Ramos (cell line): ENCODE results near the gene SGF29.
"Not testable (repeated sequence)": the region's sequence is repeated elsewhere in the genome, so short reads cannot be mapped to it uniquely, and the experiment has no call there.

Experiments
- in situ Hi-C: fragments of 300-500 bp; cut with MboI; formaldehyde crosslinking; loops from one replicate; pipeline ENCODE4 v1.14.3; 2022; ENCODE audit warnings: low sequenced_read_pairs; ENCODE audit not compliant: unreplicated experiment

SGF29 gene

DNA sequence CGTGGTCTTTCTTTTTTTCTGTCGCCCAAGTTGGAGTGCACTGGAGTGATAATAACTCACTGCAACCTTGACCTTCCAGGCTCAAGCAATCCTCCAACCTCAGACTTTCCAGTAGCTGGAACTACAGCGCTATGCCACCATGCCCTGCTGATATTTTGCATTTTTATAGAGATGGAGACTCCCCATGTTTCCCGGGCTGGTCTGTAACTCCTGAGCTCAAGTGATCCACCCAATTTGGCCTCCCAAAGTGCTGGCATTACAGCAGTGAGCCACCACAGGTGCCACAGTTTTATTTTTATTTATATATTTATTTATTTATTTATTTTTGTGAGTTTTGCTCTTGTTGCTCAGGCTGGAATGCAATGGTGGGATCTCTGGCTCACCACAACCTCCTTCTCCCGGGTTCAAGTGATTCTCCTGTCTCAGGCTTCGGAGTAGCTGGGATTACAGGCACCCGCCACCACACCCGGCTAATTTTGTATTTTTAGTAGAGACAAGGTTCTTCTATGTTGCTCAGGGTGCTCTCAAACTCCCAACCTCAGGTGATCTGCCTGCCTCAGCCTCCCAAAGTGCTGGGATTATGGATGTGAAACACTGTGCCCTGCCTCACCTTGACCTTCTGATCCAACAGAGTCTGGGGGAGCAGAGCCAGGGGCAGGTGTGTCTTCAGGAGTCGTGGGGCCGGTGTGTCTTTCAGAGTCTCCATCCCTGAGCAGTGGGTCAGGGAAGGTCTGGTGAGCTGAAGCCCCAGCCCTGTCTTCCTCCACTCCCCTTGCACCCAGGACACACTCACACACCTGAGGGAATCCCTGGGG, 54.2 kb downstream of the SGF29 start:
- in situ Hi-C loops = not testable (repeated sequence)

DNA sequence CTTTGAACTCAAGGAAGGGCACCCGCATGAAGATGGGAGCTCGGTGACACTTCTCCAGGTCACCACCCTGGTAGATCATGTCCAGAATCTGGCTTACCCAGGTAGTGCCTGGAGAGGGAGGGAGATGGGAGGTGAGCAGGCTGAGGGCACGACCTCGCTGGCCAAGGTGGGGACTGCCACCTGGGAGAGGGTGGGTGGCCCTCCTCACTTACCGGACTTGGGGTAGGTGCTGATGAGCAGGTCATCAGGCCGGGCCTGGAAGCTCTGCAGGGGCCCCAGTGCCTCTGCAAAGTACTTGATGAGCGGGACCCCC, 54.7 kb downstream of the SGF29 start:
- in situ Hi-C loops = not testable (repeated sequence)

- in situ Hi-C loops = not testable (repeated sequence)
Measured at GRCh38 chr16:28608867-28609596, 55.3 kb downstream of the SGF29 start.

GRCh38 chr16:28609631-28610594, 56.2 kb downstream of the SGF29 start, which contains the start of gene SULT1A1:
SULT1A1 (minus strand) TSS chr16:28610044; CDS start chr16:28608855, 1,189 bp downstream.
- in situ Hi-C loops = no loop called here

DNA sequence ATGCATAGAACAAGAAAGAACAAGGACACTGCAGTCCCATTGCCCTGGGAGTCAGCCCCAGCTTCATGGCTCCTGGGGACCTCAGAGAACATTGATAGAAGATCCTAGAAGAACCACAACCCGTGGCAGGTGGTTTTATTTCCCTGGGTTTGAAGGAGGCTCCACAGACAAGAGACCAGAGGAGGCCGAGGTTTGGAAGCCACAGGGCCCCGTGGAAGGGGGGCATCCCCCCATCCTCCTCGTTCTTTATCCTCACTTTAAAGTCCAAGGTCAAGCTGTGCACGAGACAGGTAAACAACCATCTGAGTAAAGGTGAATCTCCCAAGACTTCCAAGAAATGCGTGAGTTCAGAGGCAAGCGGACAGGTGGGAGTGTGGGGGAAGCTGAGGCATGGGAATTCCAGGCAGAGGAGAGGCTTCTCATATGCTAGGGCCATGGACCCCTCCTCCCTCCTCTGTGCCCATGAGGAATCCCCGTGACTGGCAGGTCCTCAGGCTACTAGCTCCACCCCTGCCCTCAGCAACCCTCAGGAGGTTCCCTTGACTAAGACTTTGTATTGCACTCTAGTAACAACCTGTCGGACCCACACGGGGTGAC, 57.0 kb downstream of the SGF29 start:
- in situ Hi-C loops = no loop called here

DNA sequence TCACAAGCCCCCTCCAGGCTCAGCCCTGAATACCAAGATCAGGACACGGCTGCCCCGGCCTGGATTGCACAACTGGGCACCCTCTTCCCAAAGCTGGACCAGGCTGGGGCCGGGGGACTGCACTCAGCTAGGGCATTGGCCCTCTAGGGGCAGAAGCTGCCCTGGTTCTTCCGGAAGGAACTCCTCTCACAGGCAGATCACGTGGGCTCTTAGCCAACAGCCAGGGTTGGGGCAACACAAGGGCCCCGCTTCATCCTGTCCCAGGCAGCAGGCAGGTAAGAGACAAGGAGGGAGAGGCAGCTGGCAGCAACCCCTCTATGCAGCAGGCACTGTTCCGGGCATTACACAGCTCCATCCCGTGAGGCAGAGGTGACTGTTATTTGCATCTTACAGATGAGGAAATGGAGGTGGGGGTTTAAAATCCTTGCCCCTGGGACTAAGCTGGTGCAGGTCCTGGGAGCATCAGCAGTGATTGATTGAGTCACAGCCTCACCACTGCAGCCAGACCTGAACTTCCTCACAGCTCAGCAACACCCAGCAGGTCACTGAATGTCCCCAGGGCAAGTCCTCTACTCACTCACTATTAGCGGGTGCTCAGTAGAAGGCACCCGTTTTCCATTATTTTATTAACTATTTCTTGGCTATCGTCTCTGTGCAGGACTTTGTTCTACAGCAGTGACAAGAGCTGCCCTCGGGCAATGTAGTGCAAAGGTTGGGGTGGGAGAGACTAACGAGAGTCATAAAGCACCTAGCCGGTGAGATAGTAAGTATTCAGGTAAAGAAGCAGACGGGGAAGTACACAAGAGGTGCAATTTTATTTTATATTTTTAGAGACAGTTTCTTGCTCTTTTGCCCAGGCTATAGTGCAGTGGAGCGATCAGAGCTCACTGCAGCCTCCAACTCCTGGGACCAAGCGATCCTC, 58.9 kb downstream of the SGF29 start:
- in situ Hi-C loops = not testable (repeated sequence)

DNA sequence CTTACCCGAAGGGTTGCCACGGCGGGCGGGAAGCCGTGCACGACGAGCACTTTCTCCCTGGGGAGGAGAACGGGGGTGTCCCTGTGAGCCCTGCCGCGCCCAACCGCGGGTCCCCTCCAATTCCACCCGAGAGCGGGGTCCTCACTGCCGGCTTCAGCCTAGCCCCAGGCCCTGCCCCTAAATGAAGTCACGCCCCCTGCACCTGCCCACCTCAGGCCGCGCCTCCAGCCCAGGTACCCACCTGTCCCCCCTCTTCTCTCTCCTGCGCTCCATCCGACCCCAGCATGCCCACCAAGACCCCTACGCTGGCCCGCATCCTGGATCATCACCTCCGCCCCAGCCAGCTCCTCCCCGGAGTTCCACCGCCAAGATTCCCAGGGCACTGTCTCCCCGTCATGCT, 60.2 kb downstream of the SGF29 start:
- in situ Hi-C loops = not testable (repeated sequence)

GRCh38 chr16:28614561-28614960, 60.8 kb downstream of the SGF29 start:
- in situ Hi-C loops = not testable (repeated sequence)

GRCh38 chr16:28615486-28616223, 61.9 kb downstream of the SGF29 start:
- in situ Hi-C loops = not testable (repeated sequence)

DNA sequence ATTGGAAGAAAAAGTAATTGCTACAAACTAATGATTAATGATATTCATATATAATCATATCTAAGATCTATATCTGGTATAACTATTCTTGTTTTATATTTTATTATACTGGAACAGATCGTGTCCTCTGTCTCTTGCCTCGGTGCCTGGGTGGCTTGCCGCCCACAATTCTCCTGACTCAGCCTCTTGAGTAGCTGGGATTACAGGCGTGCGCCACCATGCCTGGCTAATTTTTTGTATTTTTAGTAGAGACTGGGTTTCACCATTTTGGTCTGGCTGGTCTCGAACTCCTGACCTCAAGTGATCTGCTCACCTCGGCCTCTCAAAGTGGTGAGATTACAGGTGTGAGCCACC, 62.5 kb downstream of the SGF29 start:
- in situ Hi-C loops = not testable (repeated sequence)

GRCh38 chr16:28616636-28617035, 62.9 kb downstream of the SGF29 start:
- in situ Hi-C loops = no loop called here

DNA sequence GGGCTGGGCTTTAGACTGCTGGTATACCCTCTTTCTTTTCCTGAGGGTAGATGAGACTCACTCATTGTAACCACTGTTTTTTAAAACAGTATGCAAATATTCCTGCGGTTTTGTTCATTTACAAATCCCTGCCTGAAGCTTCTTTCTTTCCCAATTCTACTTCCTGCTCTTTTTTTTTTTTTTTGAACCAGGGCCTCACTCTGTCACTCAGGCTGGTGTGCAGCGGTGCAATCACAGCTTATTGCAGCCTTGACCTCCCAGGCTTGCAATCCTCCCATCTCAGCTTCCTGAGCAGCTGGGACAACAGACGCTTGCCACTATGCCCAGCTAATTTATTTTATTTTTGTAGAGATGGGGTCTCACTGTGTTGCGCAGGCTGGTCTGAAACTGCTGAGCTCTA, 64.2 kb downstream of the SGF29 start:
- in situ Hi-C loops = no loop called here

- in situ Hi-C loops = not testable (repeated sequence)
Measured at GRCh38 chr16:28620316-28620715, 66.6 kb downstream of the SGF29 start.

GRCh38 chr16:28621481-28622155, 67.9 kb downstream of the SGF29 start:
- in situ Hi-C loops = no loop called here

GRCh38 chr16:28622532-28623171, 68.9 kb downstream of the SGF29 start:
- in situ Hi-C loops = not testable (repeated sequence)

- in situ Hi-C loops = no loop called here
Measured at GRCh38 chr16:28623172-28623711, 69.5 kb downstream of the SGF29 start.

DNA sequence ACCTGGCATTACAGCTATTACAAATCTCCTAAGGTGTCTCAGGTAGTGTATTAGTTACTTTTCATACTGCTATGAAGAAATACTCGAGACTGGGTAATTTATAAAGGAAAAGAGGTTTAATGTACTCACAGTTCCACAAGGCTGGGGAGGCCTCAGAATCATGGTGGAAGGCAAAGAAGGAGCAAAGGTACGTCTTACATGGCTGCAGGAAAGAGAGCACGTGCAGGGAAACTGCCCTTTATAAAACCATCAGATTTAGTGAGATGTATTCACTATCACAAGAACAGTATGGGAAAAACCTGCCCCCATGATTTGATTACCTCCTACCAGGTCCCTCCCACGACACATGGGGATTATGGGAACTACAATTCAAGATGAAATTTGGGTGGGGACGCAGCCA, 77.2 kb downstream of the SGF29 start:
- in situ Hi-C loops = not testable (repeated sequence)
